ENCODE data around the gene BLVRB.

The BLVRB gene

GRCh38 chr19:40502647-40503319 lies 37.2 kb upstream of the BLVRB start:
- TF ChIP-seq TCF12 (IDR thresholded peaks at IDR 0.05; ENCODE audit: low read depth) = no peak
- TF ChIP-seq CEBPB (IDR thresholded peaks at IDR 0.05) = no peak
- no peak for TF ChIP-seq USF1 (IDR thresholded peaks at IDR 0.05)
- no peak for TF ChIP-seq EGR1 (IDR thresholded peaks at IDR 0.05)
- TF ChIP-seq YY1 (IDR thresholded peaks at IDR 0.05; ENCODE audit: low read depth) = no peak
- no peak for TF ChIP-seq TEAD4 (IDR thresholded peaks at IDR 0.05)
- TF ChIP-seq NFIC (IDR thresholded peaks at IDR 0.05) = no peak
- TF ChIP-seq CREB1 (IDR thresholded peaks at IDR 0.05; ENCODE audit: low read depth) = no peak
- no peak for TF ChIP-seq FOXM1 (IDR thresholded peaks at IDR 0.05; ENCODE audit: borderline replicate concordance, low read depth)
- TF ChIP-seq MAX (IDR thresholded peaks at IDR 0.05) = no peak
- no peak for TF ChIP-seq REST (IDR thresholded peaks at IDR 0.05; ENCODE audit: low read depth)
- TF ChIP-seq ZBTB7A (IDR thresholded peaks at IDR 0.05; ENCODE audit: low read depth) = no peak
- no peak for TF ChIP-seq TAF1 (IDR thresholded peaks at IDR 0.05; ENCODE audit: low read depth)
- no peak for TF ChIP-seq EP300 (IDR thresholded peaks at IDR 0.05; ENCODE audit: borderline replicate concordance)
- TF ChIP-seq RAD21 (IDR thresholded peaks at IDR 0.05; ENCODE audit: low read depth) = no peak; the same call in 1 of the 2 replicates

GRCh38 chr19:40502081-40502480 lies 36.5 kb upstream of the BLVRB start:
- TF ChIP-seq REST (IDR thresholded peaks at IDR 0.05; ENCODE audit: low read depth) = no peak
- no peak for TF ChIP-seq USF1 (IDR thresholded peaks at IDR 0.05)
- TF ChIP-seq TAF1 (IDR thresholded peaks at IDR 0.05; ENCODE audit: low read depth) = no peak
- no peak for TF ChIP-seq TCF12 (IDR thresholded peaks at IDR 0.05; ENCODE audit: low read depth)
- no peak for TF ChIP-seq ZBTB7A (IDR thresholded peaks at IDR 0.05; ENCODE audit: low read depth)
- TF ChIP-seq CEBPB (IDR thresholded peaks at IDR 0.05) = no peak

- TF ChIP-seq CEBPB (IDR thresholded peaks at IDR 0.05) (no peak), YY1 (IDR thresholded peaks at IDR 0.05; ENCODE audit: low read depth) (no peak), TEAD4 (IDR thresholded peaks at IDR 0.05) (no peak), TCF12 (IDR thresholded peaks at IDR 0.05; ENCODE audit: low read depth) (no peak), RAD21 (IDR thresholded peaks at IDR 0.05; ENCODE audit: low read depth) (no peak)
Observed at GRCh38 chr19:40501599-40501998, 36.1 kb upstream of the BLVRB start.

- TF ChIP-seq NFIC (IDR thresholded peaks at IDR 0.05) = no peak
- no peak for TF ChIP-seq RAD21 (IDR thresholded peaks at IDR 0.05; ENCODE audit: low read depth)
- TF ChIP-seq MAX (IDR thresholded peaks at IDR 0.05) = no peak
- no peak for TF ChIP-seq CREB1 (IDR thresholded peaks at IDR 0.05; ENCODE audit: low read depth)
- TF ChIP-seq TCF12 (IDR thresholded peaks at IDR 0.05; ENCODE audit: low read depth) = no peak
- TF ChIP-seq TAF1 (IDR thresholded peaks at IDR 0.05; ENCODE audit: low read depth) = no peak
- TF ChIP-seq REST (IDR thresholded peaks at IDR 0.05; ENCODE audit: low read depth) = no peak
- no peak for TF ChIP-seq CEBPB (IDR thresholded peaks at IDR 0.05)
- no peak for TF ChIP-seq ZBTB7A (IDR thresholded peaks at IDR 0.05; ENCODE audit: low read depth)
Observed at GRCh38 chr19:40499320-40499719, 33.8 kb upstream of the BLVRB start.

GRCh38 chr19:40497214-40497613 lies 31.7 kb upstream of the BLVRB start:
- TF ChIP-seq TAF1 (IDR thresholded peaks at IDR 0.05; ENCODE audit: low read depth) (no peak), TCF12 (IDR thresholded peaks at IDR 0.05; ENCODE audit: low read depth) (no peak), EGR1 (IDR thresholded peaks at IDR 0.05) (no peak), CEBPB (IDR thresholded peaks at IDR 0.05) (no peak), USF1 (IDR thresholded peaks at IDR 0.05) (no peak), TEAD4 (IDR thresholded peaks at IDR 0.05) (no peak), FOXM1 (IDR thresholded peaks at IDR 0.05; ENCODE audit: borderline replicate concordance, low read depth) (no peak), RAD21 (IDR thresholded peaks at IDR 0.05; ENCODE audit: low read depth) (no peak), NFIC (IDR thresholded peaks at IDR 0.05) (no peak), MAX (IDR thresholded peaks at IDR 0.05) (no peak), ZBTB7A (IDR thresholded peaks at IDR 0.05; ENCODE audit: low read depth) (no peak), REST (IDR thresholded peaks at IDR 0.05; ENCODE audit: low read depth) (no peak), CREB1 (IDR thresholded peaks at IDR 0.05; ENCODE audit: low read depth) (no peak)

Data from Ishikawa (cell line).